Esophagus mucosa (tissue), 1 donor: ENCODE data around the gene ADAMTSL3. TPM values are rescaled to one million over a fixed set of nuclear protein-coding genes. Genes with fewer than 3 reads are reported as not detected.
"Not testable (repeated sequence)": the region's sequence is repeated elsewhere in the genome, so short reads cannot be mapped to it uniquely, and the experiment has no call there.

ENCODE experiments used
- ATAC-seq: fragments of 200-7000 bp; cut with Tn5 transposase; one replicate; pipeline ENCODE4 v1.9.1; 2020
- total RNA-seq: library from RNA; stranded (reverse); gene quantifications from one replicate; pipeline ENCODE4 v1.2.4, GENCODE V29; 2023
- donor health status: DM: yes; HTN: yes; CAD: no.

ADAMTSL3 gene
- total RNA-seq, 1 donor from 2014 or later: 1.4 TPM

- no peak for ATAC-seq
Measured at GRCh38 chr15:84046064-84046637, 392.2 kb downstream of the ADAMTSL3 start.

- not testable (repeated sequence) for ATAC-seq
Measured at GRCh38 chr15:84049480-84049879, 395.6 kb downstream of the ADAMTSL3 start.

GRCh38 chr15:84050076-84050475 is 396.2 kb downstream of the ADAMTSL3 start:
- no peak for ATAC-seq

GRCh38 chr15:84051146-84051545 is 397.2 kb downstream of the ADAMTSL3 start:
- ATAC-seq: not testable (repeated sequence)

DNA sequence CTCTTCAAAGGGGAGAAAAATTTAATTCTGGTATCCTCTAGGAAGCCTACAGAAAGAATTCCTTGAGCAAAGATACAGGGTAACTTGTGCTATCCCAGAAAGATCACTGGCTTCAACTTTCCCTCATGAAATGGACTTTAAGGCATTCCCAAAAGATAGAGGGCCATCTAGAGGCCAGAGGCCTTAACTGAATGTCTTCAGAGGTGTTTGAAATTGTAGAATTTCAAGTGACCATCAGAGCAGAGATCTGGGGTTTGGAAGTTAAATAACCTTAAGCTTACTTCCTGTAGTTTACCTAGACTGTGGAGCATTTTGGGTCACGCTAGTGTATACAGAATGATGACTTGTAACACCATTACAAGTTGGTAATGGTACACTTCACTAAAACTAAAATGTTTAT is 400.6 kb downstream of the ADAMTSL3 start:
- ATAC-seq: not testable (repeated sequence)

DNA sequence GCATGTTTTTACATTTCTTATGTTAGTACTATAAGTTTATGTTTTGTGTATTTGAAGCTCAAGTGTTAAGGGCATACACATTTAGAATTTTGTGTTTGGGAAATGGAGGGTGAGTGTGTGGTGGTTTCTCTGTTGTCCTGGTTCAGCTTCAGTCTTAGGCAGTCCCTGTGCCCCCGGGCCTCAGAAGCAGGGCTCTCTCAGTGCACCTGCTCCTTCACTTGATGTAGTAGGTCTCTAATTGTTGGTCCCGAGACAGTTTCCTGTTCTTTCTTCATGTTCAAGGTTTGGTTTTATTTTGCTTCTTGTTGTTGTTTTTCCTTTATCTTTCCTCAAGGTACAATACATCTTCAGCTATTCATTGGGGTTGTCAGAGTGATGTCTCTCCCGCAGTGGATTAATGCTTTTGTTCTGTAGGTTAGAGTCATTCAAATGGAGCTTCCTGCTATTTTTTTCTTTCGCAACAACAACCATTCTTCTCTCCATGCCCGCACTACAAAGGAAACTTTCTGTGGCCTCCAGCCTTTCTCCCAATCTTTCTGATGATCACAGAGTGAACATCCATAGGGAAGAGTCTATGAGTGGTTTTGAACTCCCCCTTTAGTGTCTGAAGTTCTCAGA is 403.9 kb downstream of the ADAMTSL3 start:
- ATAC-seq: no peak

DNA sequence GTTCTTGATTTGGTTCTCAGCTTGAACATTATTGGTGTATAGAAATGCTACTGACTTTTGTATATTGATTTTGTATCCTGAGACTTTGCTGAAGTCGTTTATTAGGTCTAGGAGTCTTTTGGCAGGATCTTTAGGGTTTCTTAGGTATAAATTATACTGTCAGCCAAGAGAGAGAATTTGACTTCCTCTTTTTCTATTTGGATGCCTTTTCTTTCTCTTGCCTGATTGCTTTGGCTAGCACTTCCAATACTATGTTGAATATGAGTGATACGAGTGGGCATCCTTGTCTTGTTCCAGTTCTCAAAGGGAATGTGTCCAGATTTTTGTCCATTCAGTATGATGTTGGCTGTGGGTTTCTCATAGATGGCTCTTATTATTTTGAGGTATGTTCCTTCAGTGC is 409.8 kb downstream of the ADAMTSL3 start:
- not testable (repeated sequence) for ATAC-seq

- peak; percentile 99 for ATAC-seq
Measured at GRCh38 chr15:84068674-84069073, 414.8 kb downstream of the ADAMTSL3 start.

GRCh38 chr15:84078038-84078437 is 424.1 kb downstream of the ADAMTSL3 start:
- not testable (repeated sequence) for ATAC-seq

GRCh38 chr15:84079325-84079884 is 425.5 kb downstream of the ADAMTSL3 start:
- peak; percentile 60 for ATAC-seq

DNA sequence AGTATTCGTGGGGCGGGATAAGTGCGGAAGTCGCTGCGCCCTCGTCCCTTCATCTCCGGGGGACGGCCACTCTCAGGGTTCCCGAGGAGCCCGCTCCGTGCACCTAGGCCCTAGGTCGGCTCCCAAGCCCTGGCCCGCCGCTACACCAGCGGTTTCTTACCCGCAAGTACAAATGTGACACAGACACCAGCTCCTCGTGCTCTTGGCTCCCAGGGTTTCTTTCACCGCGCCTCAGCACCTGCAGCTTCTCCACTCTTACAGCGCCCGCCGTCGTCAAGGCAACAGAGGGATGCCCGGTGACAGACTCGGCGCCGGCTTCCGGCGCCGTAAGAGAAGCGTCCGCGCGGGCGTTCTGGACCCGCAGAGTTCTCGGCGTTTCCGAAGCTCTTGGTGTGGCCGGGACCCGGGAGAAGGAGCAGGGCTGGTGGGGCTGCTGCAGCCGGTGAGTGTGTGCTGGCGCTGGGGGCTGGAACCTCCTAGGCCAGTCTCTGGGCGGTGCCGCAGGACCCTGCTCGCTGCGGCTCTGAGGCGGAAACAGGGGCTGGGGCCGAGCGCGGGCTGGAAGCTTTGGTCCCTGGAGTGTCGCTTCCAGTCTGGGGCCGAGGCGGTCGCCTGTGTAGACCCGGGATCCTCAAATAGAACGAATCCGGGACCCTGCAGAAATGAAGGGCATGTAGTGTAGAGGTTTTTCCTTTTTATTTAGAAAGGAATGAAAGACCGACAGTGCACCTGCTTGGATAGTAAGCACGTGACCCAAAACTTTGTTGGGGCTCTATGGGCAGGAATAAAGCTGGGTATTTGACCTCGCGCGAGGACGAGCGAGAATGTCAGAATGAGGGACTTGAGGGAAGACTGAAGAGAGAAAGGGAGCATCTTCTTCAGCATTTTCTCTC is 426.2 kb downstream of the ADAMTSL3 start:
- ATAC-seq: peak; percentile 62

GRCh38 chr15:84080778-84081084 is 426.8 kb downstream of the ADAMTSL3 start:
- peak; percentile 63 for ATAC-seq

DNA sequence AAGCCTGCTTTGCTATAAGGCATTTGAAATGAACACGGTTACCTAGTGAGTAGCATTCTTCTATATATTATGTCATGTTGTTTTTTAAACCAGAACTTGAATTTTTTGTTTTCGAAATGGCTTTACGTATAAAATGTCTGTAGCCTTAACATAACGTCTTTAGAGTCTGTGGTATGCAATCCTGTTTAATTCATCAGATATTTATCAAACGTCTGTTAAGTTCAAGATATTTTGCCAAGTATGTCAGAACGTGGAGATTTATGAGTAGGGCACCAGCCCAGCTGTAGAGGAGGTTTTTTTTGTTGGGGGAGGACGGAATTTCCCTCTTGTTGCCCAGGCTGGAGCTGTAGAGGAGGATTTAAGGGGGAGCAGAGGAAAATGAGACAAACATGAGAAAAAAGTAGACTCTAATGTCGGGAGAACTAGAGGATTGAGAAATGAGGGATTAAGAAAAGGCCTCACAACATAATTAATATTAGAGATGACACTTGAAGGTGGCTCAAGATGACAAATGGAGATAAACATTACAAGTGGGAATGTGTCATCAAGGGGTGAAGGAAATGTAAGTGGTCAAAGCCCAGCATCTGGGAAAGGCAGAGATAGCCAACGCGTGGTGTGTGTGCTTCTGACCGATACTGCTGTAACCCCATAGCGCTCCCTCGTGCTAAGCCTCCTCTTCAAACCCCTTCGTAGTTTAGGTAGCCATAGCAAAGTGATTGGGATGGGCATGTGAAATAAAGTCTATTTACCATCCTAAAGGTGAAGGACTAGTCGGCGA is 427.7 kb downstream of the ADAMTSL3 start:
- ATAC-seq: no peak

GRCh38 chr15:84082739-84083138 is 428.8 kb downstream of the ADAMTSL3 start:
- no peak for ATAC-seq

GRCh38 chr15:84086071-84086470 is 432.1 kb downstream of the ADAMTSL3 start:
- not testable (repeated sequence) for ATAC-seq

Other genes starting within 250 kb of the ADAMTSL3 start
- gene SH3GL3, start 206.8 kb upstream of the ADAMTSL3 start, total RNA-seq: 3.3 TPM